Measurements from ENCODE around the gene JAKMIP1. TPM values are rescaled to one million over a fixed set of nuclear protein-coding genes. Genes with fewer than 3 reads are reported as not detected.

The JAKMIP1 gene
- total RNA-seq, 1 experiment from 2014 or later, result not detected

DNA sequence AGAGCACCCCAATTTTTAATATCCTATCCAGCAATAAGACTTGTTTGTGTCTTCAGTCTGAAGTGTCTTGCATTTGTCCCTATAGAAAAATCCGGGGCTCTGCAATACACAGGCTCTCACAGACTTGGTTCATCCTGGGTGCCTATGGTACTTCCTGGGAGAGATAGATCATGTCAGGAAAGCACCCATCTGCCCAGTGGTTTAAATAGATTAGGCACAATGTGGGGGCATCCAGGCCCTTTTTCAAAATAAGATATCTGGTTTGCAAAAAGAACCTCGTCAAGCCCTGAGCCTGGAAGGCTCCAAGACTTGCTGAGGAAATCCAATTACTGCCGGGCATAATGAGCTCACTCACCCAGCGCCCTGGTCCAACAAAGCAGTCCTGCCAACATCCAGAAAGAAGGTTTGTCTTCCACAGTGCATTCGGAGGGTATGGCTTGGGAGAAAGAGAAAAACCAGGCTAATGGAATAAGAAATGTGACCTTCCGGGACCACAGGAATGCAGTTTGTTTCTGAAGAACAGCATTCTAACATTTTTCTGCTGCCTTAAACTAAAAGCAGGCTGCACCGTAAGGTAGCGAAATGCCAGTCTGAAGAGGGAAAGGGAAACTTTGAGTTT, 11.6 kb downstream of the JAKMIP1 start:
- peaks cover 4% of the 10 kb centered on the region for H3K27me3 ChIP-seq
- no peak for DNase-seq
- no peaks in the 10 kb centered on the region for H3K36me3 ChIP-seq
- no peak overlapping the region for H3K4me3 ChIP-seq
- H3K4me1 ChIP-seq, result peaks cover 2% of the 10 kb centered on the region; the same call in 1 of the 2 replicates
- no peak overlapping the region for H3K27ac ChIP-seq
- H3K9me3 ChIP-seq (replicated peaks), result no peaks in the 10 kb centered on the region

DNA sequence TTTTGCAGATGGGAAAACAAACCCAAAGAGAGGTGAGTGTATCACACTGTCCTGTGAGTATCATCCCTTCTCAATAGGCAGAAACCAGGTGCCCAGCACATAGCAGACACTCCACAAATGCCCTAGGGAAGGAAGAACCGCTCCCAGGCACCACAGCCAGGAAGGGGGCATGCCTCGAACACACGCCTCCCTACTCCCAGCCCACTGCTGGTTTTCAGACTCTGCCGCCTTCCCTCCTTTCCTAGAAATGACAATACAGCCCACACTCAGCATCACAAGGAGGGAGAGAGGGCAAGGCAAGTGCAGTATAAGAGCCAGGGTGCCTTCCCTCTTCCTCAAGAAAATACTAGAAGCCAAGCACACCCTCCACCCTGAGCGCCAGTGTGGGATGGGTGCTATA, 16.2 kb downstream of the JAKMIP1 start:
- Histone ChIP-seq H3K4me3 (no peak overlapping the region), H3K9me3 (replicated peaks) (no peaks in the 10 kb centered on the region), H3K4me1 (peaks cover 4% of the 10 kb centered on the region; the same call in 1 of the 2 replicates), H3K36me3 (no peaks in the 10 kb centered on the region), H3K27ac (no peak overlapping the region), H3K27me3 (peaks cover 4% of the 10 kb centered on the region)
- no peak for DNase-seq

- Histone ChIP-seq H3K4me3 (no peak overlapping the region), H3K27ac (no peak overlapping the region), H3K36me3 (no peaks in the 10 kb centered on the region), H3K9me3 (replicated peaks) (no peaks in the 10 kb centered on the region), H3K4me1 (peaks cover 4% of the 10 kb centered on the region; the same call in 1 of the 2 replicates), H3K27me3 (no peaks in the 10 kb centered on the region; the same call in 1 of the 2 replicates)
- peak in 1 of 2 experiments; percentile 4 for DNase-seq
These were observed 16.6 kb downstream of the JAKMIP1 start for GRCh38 chr4:6183740-6184139.

GRCh38 chr4:6182376-6183280, 17.7 kb downstream of the JAKMIP1 start:
- no peaks in the 10 kb centered on the region for H3K9me3 ChIP-seq (replicated peaks)
- no peak overlapping the region for H3K4me3 ChIP-seq
- peaks cover 4% of the 10 kb centered on the region; the same call in 1 of the 2 replicates for H3K4me1 ChIP-seq
- no peaks in the 10 kb centered on the region; the same call in 1 of the 2 replicates for H3K27me3 ChIP-seq
- no peak for DNase-seq
- H3K27ac ChIP-seq, result no peak overlapping the region
- no peaks in the 10 kb centered on the region for H3K36me3 ChIP-seq

DNA sequence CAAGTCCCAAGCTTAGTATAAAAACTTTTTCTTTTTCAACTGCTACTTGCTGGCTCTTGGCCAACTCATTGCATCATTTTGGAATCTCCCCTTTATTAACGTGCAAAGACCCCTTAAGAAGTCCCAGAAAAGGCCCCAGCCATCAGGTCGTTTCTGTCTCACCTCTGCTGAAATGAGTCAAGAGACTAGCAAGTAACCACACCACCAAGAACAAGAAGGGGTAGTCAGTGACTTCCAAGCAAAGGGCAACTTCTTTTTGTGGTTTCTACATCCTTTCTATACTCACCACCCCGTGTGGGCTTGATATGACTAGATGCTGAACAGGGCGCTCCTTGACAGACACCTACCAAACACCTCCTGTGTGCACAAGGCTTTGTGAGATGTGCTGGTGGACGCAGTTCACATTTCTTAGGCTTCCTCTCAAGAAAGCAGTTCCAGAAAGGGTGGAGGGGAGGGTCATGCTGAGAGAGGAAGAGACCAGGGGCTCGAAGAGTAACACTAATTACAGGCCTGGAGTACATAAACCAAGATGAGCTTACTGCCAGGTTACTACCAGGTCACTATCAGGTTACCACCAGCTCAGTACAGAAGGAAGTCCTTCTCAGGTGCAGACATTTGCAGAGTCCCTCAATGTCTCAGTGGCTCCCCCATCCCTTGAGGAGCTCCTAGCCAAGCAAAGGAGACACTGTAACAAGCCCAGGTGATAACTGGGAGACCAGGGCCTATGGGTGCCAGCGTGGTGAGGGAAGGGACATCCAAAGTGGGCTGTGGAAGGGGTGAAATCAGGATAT, 19.3 kb downstream of the JAKMIP1 start:
- Histone ChIP-seq H3K27ac (no peak overlapping the region), H3K4me1 (peaks cover 4% of the 10 kb centered on the region; the same call in 1 of the 2 replicates), H3K4me3 (no peak overlapping the region), H3K9me3 (replicated peaks) (no peaks in the 10 kb centered on the region), H3K36me3 (no peaks in the 10 kb centered on the region), H3K27me3 (no peaks in the 10 kb centered on the region; the same call in 1 of the 2 replicates)
- no peak for DNase-seq

DNA sequence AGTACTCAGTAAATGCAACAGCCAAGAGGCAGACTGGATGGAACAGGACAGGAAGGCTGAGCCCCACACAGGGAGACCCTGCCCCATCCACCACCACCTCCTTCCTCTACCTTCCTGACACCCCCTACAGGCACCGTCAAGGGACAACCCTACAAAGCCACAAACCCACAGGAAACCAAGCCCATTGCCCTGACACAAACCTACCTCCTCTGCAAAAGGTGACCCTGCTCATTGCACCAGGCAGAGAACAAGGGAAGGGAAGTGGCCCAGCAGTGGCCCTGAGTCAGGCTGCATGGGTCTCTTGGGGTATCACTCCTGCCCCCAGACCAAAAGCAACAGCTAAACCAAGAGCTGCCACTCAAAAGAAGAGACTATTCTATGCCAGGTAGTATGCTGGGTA, 21.0 kb downstream of the JAKMIP1 start:
- H3K27ac ChIP-seq, result no peak overlapping the region
- no peaks in the 10 kb centered on the region; the same call in 1 of the 2 replicates for H3K27me3 ChIP-seq
- no peaks in the 10 kb centered on the region for H3K36me3 ChIP-seq
- DNase-seq, result no peak
- no peak overlapping the region for H3K4me3 ChIP-seq
- H3K4me1 ChIP-seq, result peaks cover 4% of the 10 kb centered on the region; the same call in 1 of the 2 replicates
- H3K9me3 ChIP-seq (replicated peaks), result no peaks in the 10 kb centered on the region

DNA sequence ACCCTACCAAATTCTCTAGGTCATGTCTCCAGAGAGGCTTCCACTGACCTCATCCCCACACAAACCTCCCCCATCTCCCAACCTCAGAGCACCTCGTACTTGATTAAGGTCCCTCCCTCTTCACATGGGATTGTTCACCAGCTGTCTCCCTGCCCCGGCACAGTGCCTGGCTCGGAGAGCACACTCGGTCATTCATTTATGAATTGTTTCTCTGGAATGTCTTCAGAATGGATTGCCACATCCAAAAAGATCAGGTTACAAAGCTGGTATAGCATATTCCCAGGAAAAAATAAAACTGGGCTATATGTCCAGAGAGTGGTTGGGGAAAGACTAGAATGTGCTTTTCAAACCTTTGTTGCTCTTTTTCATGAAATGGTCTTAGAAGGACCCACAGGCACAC, 21.6 kb downstream of the JAKMIP1 start:
- Histone ChIP-seq H3K36me3 (no peaks in the 10 kb centered on the region), H3K4me3 (no peak overlapping the region), H3K4me1 (peaks cover 1% of the 10 kb centered on the region; the same call in 1 of the 2 replicates), H3K27ac (no peak overlapping the region), H3K27me3 (no peaks in the 10 kb centered on the region; the same call in 1 of the 2 replicates), H3K9me3 (replicated peaks) (no peaks in the 10 kb centered on the region)
- DNase-seq, result no peak

DNA sequence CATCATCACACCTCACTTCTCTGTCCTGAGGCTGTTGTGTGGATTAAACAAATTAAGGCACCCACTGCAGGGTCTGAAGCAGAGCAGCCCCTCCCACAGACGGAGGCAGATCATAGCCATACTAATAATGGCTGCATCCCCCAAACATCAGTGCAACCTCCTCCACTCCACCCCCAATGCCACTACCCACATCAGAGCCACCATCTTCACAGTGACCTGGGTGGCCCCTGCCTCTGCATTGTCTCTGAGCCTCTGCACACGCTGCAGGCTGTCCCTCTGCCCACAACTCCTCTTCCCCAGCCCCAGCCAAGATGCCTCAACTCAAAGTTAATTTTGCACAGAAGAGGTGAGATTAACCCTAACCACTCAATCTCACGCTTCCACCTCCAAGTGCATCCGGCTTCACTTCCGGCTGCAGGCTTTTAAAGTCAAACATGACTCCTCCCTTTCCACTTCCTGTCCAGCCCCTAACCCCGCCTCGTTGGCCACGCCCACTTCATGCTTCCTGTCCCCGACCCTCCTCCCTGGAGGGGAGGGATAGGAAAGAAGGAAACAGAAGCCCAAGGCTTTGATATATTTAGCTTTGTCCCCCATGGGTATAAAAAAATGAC, 22.7 kb downstream of the JAKMIP1 start:
- Histone ChIP-seq H3K4me3 (no peak overlapping the region), H3K9me3 (replicated peaks) (no peaks in the 10 kb centered on the region), H3K27me3 (no peaks in the 10 kb centered on the region), H3K4me1 (no peaks in the 10 kb centered on the region), H3K27ac (no peak overlapping the region), H3K36me3 (no peaks in the 10 kb centered on the region)
- DNase-seq, result peak; percentile 29 to 30

- no peaks in the 10 kb centered on the region for H3K36me3 ChIP-seq
- no peak for DNase-seq
- no peak overlapping the region for H3K27ac ChIP-seq
- no peaks in the 10 kb centered on the region for H3K9me3 ChIP-seq (replicated peaks)
- no peak overlapping the region for H3K4me3 ChIP-seq
- H3K27me3 ChIP-seq, result no peaks in the 10 kb centered on the region
- H3K4me1 ChIP-seq, result no peaks in the 10 kb centered on the region
These were observed 24.9 kb downstream of the JAKMIP1 start for GRCh38 chr4:6175426-6175825.

DNA sequence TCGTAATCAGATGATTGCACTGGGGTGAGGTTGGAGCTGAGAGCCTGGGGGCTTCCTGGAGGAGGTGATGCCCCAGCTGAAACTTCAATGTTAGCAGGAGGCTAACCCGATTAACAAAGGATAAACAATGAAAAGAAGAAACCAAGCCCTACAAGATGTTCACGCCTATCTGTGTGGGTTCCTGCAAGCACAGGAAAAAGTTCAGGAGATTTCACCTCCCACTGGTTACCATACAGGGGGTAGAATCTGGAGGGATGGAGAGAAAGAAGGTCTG, 27.5 kb downstream of the JAKMIP1 start:
- no peak overlapping the region for H3K4me3 ChIP-seq
- no peaks in the 10 kb centered on the region for H3K36me3 ChIP-seq
- DNase-seq, result no peak
- H3K4me1 ChIP-seq, result no peaks in the 10 kb centered on the region
- H3K27ac ChIP-seq, result no peak overlapping the region
- no peaks in the 10 kb centered on the region for H3K9me3 ChIP-seq (replicated peaks)
- H3K27me3 ChIP-seq, result no peaks in the 10 kb centered on the region

DNA sequence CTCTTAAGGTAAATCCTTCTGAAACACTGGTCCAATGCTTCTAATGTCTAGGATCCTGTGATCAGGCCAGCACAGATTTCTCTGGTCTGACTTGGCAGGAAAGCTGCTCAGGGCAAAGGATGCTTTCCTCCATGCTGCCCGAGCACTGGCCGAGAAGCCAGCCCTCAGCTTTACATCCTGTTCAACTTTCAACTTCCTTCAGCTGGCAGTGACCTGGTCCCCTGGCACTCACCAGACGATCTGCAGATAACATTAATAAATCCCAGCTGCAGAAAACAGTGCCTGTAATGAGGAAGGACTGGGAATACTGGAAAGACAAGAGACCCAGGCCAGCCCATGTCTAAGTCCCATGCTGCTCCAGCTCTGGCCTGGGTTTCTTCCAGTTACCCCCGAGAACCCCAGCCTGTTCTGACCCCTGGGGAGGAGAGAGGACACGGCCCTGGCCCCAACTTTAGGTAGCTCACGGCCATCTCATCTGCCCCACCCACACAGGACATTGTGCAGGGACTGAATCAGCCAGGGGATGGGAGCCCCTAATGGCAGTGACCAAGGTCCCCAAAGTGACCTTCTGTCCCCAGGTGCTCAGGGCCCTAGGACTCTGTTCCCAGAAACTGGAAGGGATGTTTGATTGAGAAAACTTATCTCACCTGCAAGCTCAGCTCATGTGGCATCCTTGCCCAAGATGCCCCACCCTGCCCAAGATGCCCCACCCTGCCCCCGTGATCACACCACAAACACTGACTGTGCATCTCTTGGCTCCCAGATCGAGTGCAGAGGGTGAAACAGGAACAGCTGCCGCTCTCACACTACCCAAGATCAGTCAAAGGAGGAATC, 28.0 kb downstream of the JAKMIP1 start:
- no peaks in the 10 kb centered on the region for H3K9me3 ChIP-seq (replicated peaks)
- H3K27me3 ChIP-seq, result no peaks in the 10 kb centered on the region
- DNase-seq, result no peak
- no peaks in the 10 kb centered on the region for H3K4me1 ChIP-seq
- H3K4me3 ChIP-seq, result no peak overlapping the region
- H3K36me3 ChIP-seq, result no peaks in the 10 kb centered on the region
- H3K27ac ChIP-seq, result no peak overlapping the region

GRCh38 chr4:6169239-6169638, 31.1 kb downstream of the JAKMIP1 start:
- H3K27me3 ChIP-seq, result no peaks in the 10 kb centered on the region; the same call in 1 of the 2 replicates
- no peaks in the 10 kb centered on the region for H3K4me1 ChIP-seq
- no peak for DNase-seq
- H3K36me3 ChIP-seq, result no peaks in the 10 kb centered on the region
- H3K27ac ChIP-seq, result no peak overlapping the region
- H3K9me3 ChIP-seq (replicated peaks), result no peaks in the 10 kb centered on the region
- no peak overlapping the region for H3K4me3 ChIP-seq

- no peaks in the 10 kb centered on the region for H3K9me3 ChIP-seq (replicated peaks)
- no peaks in the 10 kb centered on the region for H3K36me3 ChIP-seq
- no peaks in the 10 kb centered on the region for H3K4me1 ChIP-seq
- no peaks in the 10 kb centered on the region; the same call in 1 of the 2 replicates for H3K27me3 ChIP-seq
- no peak overlapping the region for H3K4me3 ChIP-seq
- no peak overlapping the region for H3K27ac ChIP-seq
- no peak for DNase-seq
These were observed 34.6 kb downstream of the JAKMIP1 start for GRCh38 chr4:6165766-6166165.

GRCh38 chr4:6162885-6163284, 37.5 kb downstream of the JAKMIP1 start:
- H3K9me3 ChIP-seq (replicated peaks), result no peaks in the 10 kb centered on the region
- H3K36me3 ChIP-seq, result no peaks in the 10 kb centered on the region
- H3K27ac ChIP-seq, result no peak overlapping the region
- H3K4me3 ChIP-seq, result no peak overlapping the region
- H3K4me1 ChIP-seq, result no peaks in the 10 kb centered on the region
- DNase-seq, result no peak
- peaks cover under 1% of the 10 kb centered on the region for H3K27me3 ChIP-seq
